ENCODE measurements around the gene CDK14.

CDK14 gene

GRCh38 chr7:91055219-91055618 lies 459.1 kb downstream of the CDK14 start:
- Histone ChIP-seq H3K4me3 (ENCODE audit: low read depth in 1 of 2, low read length in 1 of 2) (no peak overlapping the region), H3K27me3 (no peaks in the 10 kb centered on the region), H3K36me3 (no peaks in the 10 kb centered on the region), H3K4me1 (ENCODE audit: control insufficient read depth in 1 of 2, insufficient read depth in 1 of 2, low read depth in 1 of 2, low read length in 1 of 2) (no peaks in the 10 kb centered on the region), H3K27ac (no peak overlapping the region), H3K9me3 (no peaks in the 10 kb centered on the region)
- no peak for TF ChIP-seq CTCF (IDR thresholded peaks at IDR 0.05)

GRCh38 chr7:91062713-91063112 lies 466.6 kb downstream of the CDK14 start:
- Histone ChIP-seq H3K4me1 (ENCODE audit: control insufficient read depth in 1 of 2, insufficient read depth in 1 of 2, low read depth in 1 of 2, low read length in 1 of 2) (no peaks in the 10 kb centered on the region), H3K27me3 (no peaks in the 10 kb centered on the region), H3K27ac (no peak overlapping the region), H3K36me3 (no peaks in the 10 kb centered on the region), H3K4me3 (ENCODE audit: low read depth in 1 of 2, low read length in 1 of 2) (no peak overlapping the region), H3K9me3 (no peaks in the 10 kb centered on the region)
- no peak for TF ChIP-seq CTCF (IDR thresholded peaks at IDR 0.05)

- H3K27me3 ChIP-seq, result no peaks in the 10 kb centered on the region
- H3K9me3 ChIP-seq, result no peaks in the 10 kb centered on the region
- H3K27ac ChIP-seq, result no peak overlapping the region
- H3K36me3 ChIP-seq, result no peaks in the 10 kb centered on the region
- TF ChIP-seq CTCF (IDR thresholded peaks at IDR 0.05), result no peak
- no peaks in the 10 kb centered on the region for H3K4me1 ChIP-seq (ENCODE audit: control insufficient read depth in 1 of 2, insufficient read depth in 1 of 2, low read depth in 1 of 2, low read length in 1 of 2)
- no peak overlapping the region for H3K4me3 ChIP-seq (ENCODE audit: low read depth in 1 of 2, low read length in 1 of 2)
Observed at GRCh38 chr7:91064052-91064451, 467.9 kb downstream of the CDK14 start.

GRCh38 chr7:91064938-91065337 lies 468.8 kb downstream of the CDK14 start:
- TF ChIP-seq CTCF (IDR thresholded peaks at IDR 0.05), result no peak
- Histone ChIP-seq H3K27me3 (no peaks in the 10 kb centered on the region), H3K9me3 (no peaks in the 10 kb centered on the region), H3K4me1 (ENCODE audit: control insufficient read depth in 1 of 2, insufficient read depth in 1 of 2, low read depth in 1 of 2, low read length in 1 of 2) (no peaks in the 10 kb centered on the region), H3K4me3 (ENCODE audit: low read depth in 1 of 2, low read length in 1 of 2) (no peak overlapping the region), H3K27ac (no peak overlapping the region), H3K36me3 (no peaks in the 10 kb centered on the region)

GRCh38 chr7:91066627-91067026 lies 470.5 kb downstream of the CDK14 start:
- Histone ChIP-seq H3K4me1 (ENCODE audit: control insufficient read depth in 1 of 2, insufficient read depth in 1 of 2, low read depth in 1 of 2, low read length in 1 of 2) (no peaks in the 10 kb centered on the region), H3K27me3 (no peaks in the 10 kb centered on the region), H3K36me3 (no peaks in the 10 kb centered on the region), H3K4me3 (ENCODE audit: low read depth in 1 of 2, low read length in 1 of 2) (no peak overlapping the region), H3K27ac (no peak overlapping the region), H3K9me3 (no peaks in the 10 kb centered on the region)
- no peak for TF ChIP-seq CTCF (IDR thresholded peaks at IDR 0.05)

GRCh38 chr7:91067242-91067641 lies 471.1 kb downstream of the CDK14 start:
- TF ChIP-seq CTCF (IDR thresholded peaks at IDR 0.05), result no peak
- H3K27me3 ChIP-seq, result no peaks in the 10 kb centered on the region
- no peaks in the 10 kb centered on the region for H3K9me3 ChIP-seq
- no peak overlapping the region for H3K4me3 ChIP-seq (ENCODE audit: low read depth in 1 of 2, low read length in 1 of 2)
- H3K36me3 ChIP-seq, result no peaks in the 10 kb centered on the region
- H3K27ac ChIP-seq, result no peak overlapping the region
- H3K4me1 ChIP-seq (ENCODE audit: control insufficient read depth in 1 of 2, insufficient read depth in 1 of 2, low read depth in 1 of 2, low read length in 1 of 2), result no peaks in the 10 kb centered on the region

All from neutrophil (primary cell).